GM08714 (cell line): ENCODE results near the gene ZFHX3.

ENCODE experiments used
- H3K4me3 ChIP-seq: fragments of 200-500 bp; sonication (Bioruptor generic); 2 replicates; pipeline ENCODE4 v1.5.1; 2014; ENCODE audit warnings: mild to moderate bottlenecking, low read length, inconsistent platforms
- ZNF274 ChIP-seq: IDR thresholded peaks from 2 replicates; pipeline ENCODE4 v1.6.1; 2012; ENCODE audit warnings: mild to moderate bottlenecking, low read depth, low read length

The ZFHX3 gene

DNA sequence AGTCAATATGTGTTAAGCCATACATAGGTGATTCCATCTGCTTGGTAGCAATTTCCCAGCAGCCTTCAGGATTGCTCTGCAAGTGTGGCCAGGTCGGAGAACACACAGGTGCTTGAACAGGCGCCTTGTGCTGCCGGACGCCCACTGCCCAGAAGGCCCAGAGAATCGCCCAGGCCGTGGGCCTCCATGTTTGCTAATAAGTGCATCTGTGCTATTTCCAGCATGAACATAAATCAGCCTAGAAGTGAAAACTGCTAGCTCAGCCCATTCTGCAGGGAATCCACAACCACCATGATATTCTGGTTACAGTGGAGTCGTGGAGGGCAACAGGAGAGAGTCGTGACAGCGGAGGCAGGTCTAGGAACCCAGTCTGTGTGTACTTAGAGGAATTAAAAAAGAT lies 78.1 kb downstream of the ZFHX3 start:
- TF ChIP-seq ZNF274, result no peak
- H3K4me3 ChIP-seq, result no peak overlapping the region

GRCh38 chr16:72969146-72969545 lies 78.8 kb downstream of the ZFHX3 start:
- TF ChIP-seq ZNF274, result no peak
- H3K4me3 ChIP-seq, result no peak overlapping the region

DNA sequence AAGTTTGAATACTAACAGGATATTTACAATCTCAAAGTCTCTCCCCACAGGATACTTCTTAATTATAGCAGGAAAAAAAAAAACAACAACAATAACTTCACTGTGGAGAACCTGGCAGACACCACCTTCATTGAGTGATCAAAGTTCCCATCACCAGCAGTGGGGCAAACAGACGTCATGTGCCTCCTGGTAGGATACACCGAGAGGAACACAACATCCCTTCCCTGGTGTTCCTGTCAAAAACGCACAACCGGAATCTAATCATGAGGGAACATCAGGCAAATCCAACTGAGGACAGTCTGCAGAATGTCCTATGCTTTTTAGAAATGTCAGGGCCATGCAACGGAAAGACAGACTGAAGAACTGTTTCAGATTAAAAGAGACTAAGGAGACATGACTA lies 80.0 kb downstream of the ZFHX3 start:
- no peak for TF ChIP-seq ZNF274

GRCh38 chr16:72963533-72964315 lies 84.2 kb downstream of the ZFHX3 start:
- TF ChIP-seq ZNF274, result no peak
- H3K4me3 ChIP-seq, result no peak overlapping the region

More for the DNA sequence above, 80.0 kb downstream of the ZFHX3 start:
- no peak overlapping the region for H3K4me3 ChIP-seq

GRCh38 chr16:72962347-72962746 lies 85.6 kb downstream of the ZFHX3 start:
- TF ChIP-seq ZNF274, result no peak
- H3K4me3 ChIP-seq, result no peak overlapping the region

GRCh38 chr16:72961863-72962262 lies 86.1 kb downstream of the ZFHX3 start:
- TF ChIP-seq ZNF274, result no peak
- no peak overlapping the region for H3K4me3 ChIP-seq

- TF ChIP-seq ZNF274, result no peak
- H3K4me3 ChIP-seq, result no peak overlapping the region
Observed at GRCh38 chr16:72961115-72961832, 86.7 kb downstream of the ZFHX3 start.

- no peak overlapping the region for H3K4me3 ChIP-seq
- no peak for TF ChIP-seq ZNF274
Observed at GRCh38 chr16:72960101-72960500, 87.8 kb downstream of the ZFHX3 start.

- no peak for TF ChIP-seq ZNF274
- H3K4me3 ChIP-seq, result no peak overlapping the region
Observed at GRCh38 chr16:72959301-72959996, 88.5 kb downstream of the ZFHX3 start.

GRCh38 chr16:72958522-72959076 lies 89.3 kb downstream of the ZFHX3 start:
- no peak overlapping the region for H3K4me3 ChIP-seq
- TF ChIP-seq ZNF274, result no peak

GRCh38 chr16:72957303-72958277 lies 90.3 kb downstream of the ZFHX3 start:
- TF ChIP-seq ZNF274, result no peak
- H3K4me3 ChIP-seq, result no peak overlapping the region

GRCh38 chr16:72956124-72957064 lies 91.5 kb downstream of the ZFHX3 start:
- H3K4me3 ChIP-seq, result no peak overlapping the region
- no peak for TF ChIP-seq ZNF274
